ENCODE measurements around the gene PUM2.

DNA sequence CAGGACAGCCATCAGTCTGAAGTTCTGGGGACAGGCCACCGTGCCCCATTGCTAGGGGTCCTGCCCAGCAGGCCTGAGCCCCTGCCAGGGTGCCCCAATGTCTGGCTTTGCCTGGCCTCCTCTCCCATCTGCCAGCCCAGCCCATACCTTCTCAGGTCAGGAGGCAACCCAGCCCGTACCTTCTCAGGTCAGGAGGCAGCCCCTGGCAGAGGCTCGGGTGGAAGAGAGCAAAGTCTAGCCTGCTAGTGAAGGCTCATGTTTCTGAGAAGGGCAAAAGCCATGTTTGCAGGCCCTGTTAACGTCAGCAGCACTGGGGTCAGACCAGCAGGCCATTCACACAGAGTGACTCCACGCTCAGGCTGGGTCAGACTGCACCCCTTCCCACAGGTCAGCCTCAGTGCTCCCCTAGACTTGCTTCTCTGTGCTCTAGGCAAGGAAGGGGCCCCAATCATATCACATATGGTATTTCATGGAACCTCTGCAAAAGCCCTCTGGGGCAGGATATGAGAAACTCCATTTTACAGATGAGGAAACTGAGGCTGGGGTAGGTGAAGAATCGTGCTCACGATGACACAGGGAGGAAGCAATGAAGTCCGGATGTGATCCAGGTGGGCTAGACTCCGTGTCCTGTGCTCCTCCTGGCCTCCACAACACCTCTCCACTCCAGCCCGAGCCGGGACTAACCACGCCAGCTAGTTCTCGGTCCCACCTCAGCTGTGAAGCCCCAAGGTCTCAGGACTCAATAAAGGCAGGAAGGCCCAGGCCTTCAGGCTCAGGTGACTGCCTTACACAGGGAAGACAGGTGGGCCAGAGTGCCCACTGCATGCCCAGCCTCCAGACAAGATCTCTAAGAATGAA, 135.2 kb downstream of the PUM2 start:
- no peak for TF ChIP-seq EZH2 (IDR thresholded peaks at IDR 0.05)
- TF ChIP-seq POLR2AphosphoS5 (IDR thresholded peaks at IDR 0.05; ENCODE audit: borderline replicate concordance, low read depth, low read length), result no peak
- no peak for TF ChIP-seq FOXP2 (optimal IDR thresholded peaks at IDR 0.05; ENCODE audit: control extremely low read depth, extremely low read length, insufficient read depth)
